Endothelial cell of umbilical vein (primary cell): Measurements from ENCODE around the gene RHEBL1. TPM values are rescaled to one million over a fixed set of nuclear protein-coding genes. Genes with fewer than 3 reads are reported as not detected.

ENCODE experiments used
- BruUV-seq: library from RNA; stranded (reverse); fragments of 400-500 nt; replicated peaks from 2 replicates; lab custom pipeline; 2021; lab: Mats Ljungman, UMichigan
- CTCF ChIA-PET: fragments of 300-600, 350-600 bp; sonication (Branson Sonifier 250); formaldehyde crosslinking; loops from one replicate; lab custom pipeline; 2021; ENCODE audit warnings: antibody characterized with exemption, inconsistent platforms; lab: Charles Lee
- POLR2A ChIA-PET: fragments of 300-600, 350-600 bp; sonication (Branson Sonifier 250); formaldehyde crosslinking; loops from one replicate; lab custom pipeline; 2021; ENCODE audit warnings: antibody characterized with exemption, inconsistent platforms; lab: Charles Lee
- DNase-seq: peaks from one replicate; pipeline ENCODE4 v3.0.0-alpha.2; 2011; ENCODE audit warnings: low read depth, low spot score
- FAIRE-seq: peaks from 2 replicates; lab custom pipeline; 2011; peaks lifted over from hg19 to GRCh38; lab: Jason Lieb, UNC
- H2AFZ ChIP-seq: 2 replicates; pipeline ENCODE4 v1.6.0; 2012; ENCODE audit warnings: low read depth, low read length, control low read depth, inconsistent platforms
- H3K27ac ChIP-seq: 2 replicates; pipeline ENCODE4 v1.5.1; 2011; ENCODE audit warnings: low read depth, mild to moderate bottlenecking, control low read depth, low read length, moderate library complexity; ENCODE audit not compliant: insufficient read depth
- H3K27me3 ChIP-seq, 2 experiments: 2 replicates each; pipeline versions ENCODE4 v1.6.0 to v1.6.1; 2011; ENCODE audit warnings: low read length in 2 of 2, mixed read lengths in 1 of 2; ENCODE audit not compliant: control insufficient read depth in 2 of 2, insufficient read depth in 2 of 2
- H3K36me3 ChIP-seq, 2 experiments: 2 replicates in 1 of 2; 3 replicates in 1 of 2; pipeline ENCODE4 v1.5.1; 2011; ENCODE audit warnings: low read length in 2 of 2, mild to moderate bottlenecking in 1 of 2, moderate library complexity in 1 of 2; ENCODE audit not compliant: control insufficient read depth in 2 of 2, insufficient read depth in 2 of 2; ENCODE audit errors: extremely low read depth in 1 of 2
- H3K4me1 ChIP-seq: 3 replicates; pipeline ENCODE4 v1.5.1; 2011; ENCODE audit warnings: mild to moderate bottlenecking, low read length; ENCODE audit not compliant: control insufficient read depth, insufficient read depth; ENCODE audit errors: extremely low read depth
- H3K4me2 ChIP-seq: 2 replicates; pipeline ENCODE4 v1.6.1; 2011; ENCODE audit warnings: low read length, control low read depth, mixed read lengths; ENCODE audit not compliant: insufficient read depth
- H3K4me3 ChIP-seq, 3 experiments: fragments of 200-600 bp in 1 of 3; sonication (generic), shearing (Covaris generic) in 1 of 3; replicated peaks in 1 of 3; 2 replicates each; pipeline ENCODE4 v1.5.1; 2011 to 2016; ENCODE audit warnings: control low read depth in 3 of 3, low read length in 3 of 3, mild to moderate bottlenecking in 2 of 3, inconsistent platforms in 1 of 3, low read depth in 1 of 3, moderate library complexity in 1 of 3; ENCODE audit not compliant: insufficient read depth in 1 of 3
- H3K79me2 ChIP-seq: 2 replicates; pipeline ENCODE4 v1.6.0; 2012; ENCODE audit warnings: low read length, inconsistent platforms; ENCODE audit not compliant: control insufficient read depth, insufficient read depth
- H3K9ac ChIP-seq: replicated peaks from 2 replicates; pipeline ENCODE3; 2011; ENCODE audit warnings: low read length, control low read depth; ENCODE audit not compliant: insufficient read depth; ENCODE audit errors: extremely low read depth
- H3K9me1 ChIP-seq: replicated peaks from 3 replicates; pipeline ENCODE4 v1.6.0; 2011; ENCODE audit warnings: mild to moderate bottlenecking, low read length; ENCODE audit not compliant: control insufficient read depth, insufficient read depth; ENCODE audit errors: extremely low read depth
- H3K9me3 ChIP-seq: replicated peaks from 2 replicates; pipeline ENCODE4 v1.5.1; 2012; ENCODE audit warnings: low read length, inconsistent platforms; ENCODE audit not compliant: control insufficient read depth, insufficient read depth
- H4K20me1 ChIP-seq: replicated peaks from 2 replicates; pipeline ENCODE3; 2011; ENCODE audit warnings: mild to moderate bottlenecking, low read length; ENCODE audit not compliant: control insufficient read depth, insufficient read depth; ENCODE audit errors: extremely low read depth
- GATA2 ChIP-seq: IDR thresholded peaks from 2 replicates; pipeline ENCODE4 v1.7.0; 2011; ENCODE audit warnings: low read depth, mild to moderate bottlenecking, moderate library complexity, mixed read lengths, low read length; ENCODE audit not compliant: insufficient read length, insufficient read depth
- JUN ChIP-seq: IDR thresholded peaks from 2 replicates; pipeline ENCODE4 v1.6.1; 2011; ENCODE audit warnings: borderline replicate concordance, low read depth; ENCODE audit not compliant: insufficient read length, insufficient read depth
- MYC ChIP-seq: IDR thresholded peaks from one replicate; pipeline ENCODE4 v1.6.1; 2011; ENCODE audit warnings: mild to moderate bottlenecking, low read depth, low read length
- POLR2A ChIP-seq: IDR thresholded peaks from 2 replicates; pipeline ENCODE4 v1.6.1; 2012; ENCODE audit warnings: low read depth, mild to moderate bottlenecking, control low read depth, low read length
- POLR2AphosphoS5 ChIP-seq: IDR thresholded peaks from 2 replicates; pipeline ENCODE4 v1.6.1; 2012; ENCODE audit warnings: low read depth, mild to moderate bottlenecking, control low read depth, low read length, moderate library complexity; ENCODE audit not compliant: insufficient read depth
- dilution Hi-C: fragments of 300-500 bp; cut with MboI; formaldehyde crosslinking; loops from one replicate; pipeline ENCODE4 v1.15.0; 2019; ENCODE audit warnings: low sequenced_read_pairs; ENCODE audit not compliant: extremely low pct_ligation_motif_present
- intact Hi-C: fragments of 100-400 bp; cut with micrococcal nuclease; formaldehyde crosslinking; loops from one replicate; pipeline ENCODE4 v1.10.0; 2022
- polyA plus RNA-seq, 4 experiments: library from polyadenylated mRNA; depleted of rRNA in 3 of 4; stranded (reverse) in 3 of 4; unstranded in 1 of 4; fragments of >200 nt; gene quantifications; 2 replicates each; pipeline versions ENCODE4 v1.2.1 to v1.2.3, GENCODE V29; 2011 to 2012; ENCODE audit warnings: missing spikeins in 1 of 4
- total RNA-seq: library from RNA; stranded (reverse); gene quantifications from 2 replicates; pipeline ENCODE4 v1.2.3, GENCODE V29; 2021
- TF ChIP-seq, protein P1 (sequence below): IDR thresholded peaks from 2 replicates; pipeline ENCODE4 v1.6.1; 2011; ENCODE audit not compliant: insufficient read depth, insufficient read length
- TF ChIP-seq, protein P2 (sequence below), 2 donors: IDR thresholded peaks; 1 replicate in 1 of 2; 2 replicates in 1 of 2; pipeline ENCODE4 v1.5.1; 2011; ENCODE audit warnings: low read length in 2 of 2, mild to moderate bottlenecking in 2 of 2, moderate library complexity in 2 of 2, control low read depth in 1 of 2, inconsistent platforms in 1 of 2, low read depth in 1 of 2; ENCODE audit not compliant: insufficient read depth in 1 of 2; ENCODE audit errors: extremely low read depth in 1 of 2

Gene RHEBL1
- total and polyA plus RNA-seq, 2 donors (not counting 3 experiments of a cell fraction or from before 2014, with no cell fraction given), result 2.6 to 2.7 TPM

DNA sequence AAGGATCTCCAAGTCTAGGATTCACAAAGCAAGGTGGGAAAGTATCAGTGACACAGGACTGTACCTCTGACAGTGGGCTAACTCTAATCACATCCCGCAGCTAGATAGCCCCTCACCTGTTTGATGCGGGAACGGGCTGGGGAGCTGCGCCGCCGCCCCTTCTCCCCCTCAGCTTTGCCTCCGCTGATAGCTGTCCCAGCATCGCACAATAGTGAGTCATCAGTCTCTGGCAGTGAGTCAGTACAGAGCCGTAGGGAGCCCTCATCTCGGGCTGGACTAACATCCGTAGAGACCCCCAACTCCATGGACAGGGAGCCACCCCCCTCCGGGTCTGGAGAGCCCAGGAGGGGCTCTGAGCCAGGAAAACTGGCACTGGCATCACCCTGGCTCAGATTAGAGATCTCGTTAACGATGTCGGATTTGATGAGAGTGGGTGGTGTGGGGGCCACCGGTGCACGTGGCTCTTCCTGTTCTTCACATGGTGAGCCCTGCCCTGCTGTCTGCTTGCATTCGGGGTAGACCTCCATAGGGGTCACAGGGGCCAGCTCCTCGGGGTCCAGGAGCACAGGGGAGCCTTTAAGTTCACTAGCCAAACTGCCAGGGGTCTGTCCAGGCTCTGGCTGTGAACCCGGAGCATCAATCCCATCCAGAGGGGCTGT is 20.1 kb downstream of the RHEBL1 start:
- Histone ChIP-seq H3K9me3 (no peaks in the 10 kb centered on the region), H3K4me2 (no peak overlapping the region), H4K20me1 (no peaks in the 10 kb centered on the region), H3K27ac (peak overlapping the region; percentile 38), H3K4me1 (peaks cover 7% of the 10 kb centered on the region), H3K9ac (no peak overlapping the region), H3K79me2 (peaks cover 38% of the 10 kb centered on the region), H3K4me3 (no peak overlapping the region), H3K36me3 (peaks cover 45 to 89% of the 10 kb centered on the region in 2 experiments), H3K9me1 (no peaks in the 10 kb centered on the region), H3K27me3 (no peaks in the 10 kb centered on the region), H2AFZ (no peak overlapping the region)
- TF ChIP-seq, protein P1, sequence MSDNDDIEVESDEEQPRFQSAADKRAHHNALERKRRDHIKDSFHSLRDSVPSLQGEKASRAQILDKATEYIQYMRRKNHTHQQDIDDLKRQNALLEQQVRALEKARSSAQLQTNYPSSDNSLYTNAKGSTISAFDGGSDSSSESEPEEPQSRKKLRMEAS, result no peak
- TF ChIP-seq MYC, result no peak
- no peak for TF ChIP-seq POLR2A
- peak; percentile 19 for TF ChIP-seq POLR2AphosphoS5
- TF ChIP-seq GATA2, result no peak
- TF ChIP-seq, protein P2, sequence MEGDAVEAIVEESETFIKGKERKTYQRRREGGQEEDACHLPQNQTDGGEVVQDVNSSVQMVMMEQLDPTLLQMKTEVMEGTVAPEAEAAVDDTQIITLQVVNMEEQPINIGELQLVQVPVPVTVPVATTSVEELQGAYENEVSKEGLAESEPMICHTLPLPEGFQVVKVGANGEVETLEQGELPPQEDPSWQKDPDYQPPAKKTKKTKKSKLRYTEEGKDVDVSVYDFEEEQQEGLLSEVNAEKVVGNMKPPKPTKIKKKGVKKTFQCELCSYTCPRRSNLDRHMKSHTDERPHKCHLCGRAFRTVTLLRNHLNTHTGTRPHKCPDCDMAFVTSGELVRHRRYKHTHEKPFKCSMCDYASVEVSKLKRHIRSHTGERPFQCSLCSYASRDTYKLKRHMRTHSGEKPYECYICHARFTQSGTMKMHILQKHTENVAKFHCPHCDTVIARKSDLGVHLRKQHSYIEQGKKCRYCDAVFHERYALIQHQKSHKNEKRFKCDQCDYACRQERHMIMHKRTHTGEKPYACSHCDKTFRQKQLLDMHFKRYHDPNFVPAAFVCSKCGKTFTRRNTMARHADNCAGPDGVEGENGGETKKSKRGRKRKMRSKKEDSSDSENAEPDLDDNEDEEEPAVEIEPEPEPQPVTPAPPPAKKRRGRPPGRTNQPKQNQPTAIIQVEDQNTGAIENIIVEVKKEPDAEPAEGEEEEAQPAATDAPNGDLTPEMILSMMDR (IDR thresholded peaks at IDR 0.05; ENCODE audit: extremely low read depth in 1 of 2, insufficient read depth in 1 of 2, low read depth in 1 of 2, low read length in 2 of 2), result no peak
- TF ChIP-seq JUN, result peak; percentile 41
- BruUV-seq, result no TSS peak
- FAIRE-seq (peak; percentile 68), DNase-seq (peak; percentile 25)
- intact Hi-C loops, result no loop called here
- POLR2A ChIA-PET, result no interaction called here
- CTCF ChIA-PET, result interaction anchor here (0.9 to 1.3 kb wide), 4 partner anchors 9 to 43 kb away, joined by 3 to 4 read pairs (median 3); partner anchors contain the start of gene RHEBL1
- dilution Hi-C loops, result no loop called here
